Astrocyte (in vitro differentiated cells and primary cell): ENCODE results near the gene FGD5. TPM values are rescaled to one million over a fixed set of nuclear protein-coding genes. Genes with fewer than 3 reads are reported as not detected.

Experiments
- DNase-seq: peaks from one replicate; pipeline ENCODE4 v3.0.0-alpha.2; 2010; ENCODE audit warnings: low read depth
- FAIRE-seq: peaks from 2 replicates; lab custom pipeline; 2011; peaks lifted over from hg19 to GRCh38; lab: Jason Lieb, UNC
- H2AFZ ChIP-seq: 2 replicates; pipeline ENCODE4 v1.6.0; 2012; ENCODE audit warnings: low read depth, low read length, inconsistent platforms
- H3K27ac ChIP-seq: 2 replicates; pipeline ENCODE4 v1.5.1; 2011; ENCODE audit warnings: low read depth, low read length, inconsistent platforms
- H3K27me3 ChIP-seq: 2 replicates; pipeline ENCODE4 v1.6.0; 2011; ENCODE audit warnings: low read length, inconsistent platforms; ENCODE audit not compliant: insufficient read depth
- H3K36me3 ChIP-seq: 2 replicates; pipeline ENCODE4 v1.5.1; 2011; ENCODE audit warnings: low read length, inconsistent platforms; ENCODE audit not compliant: insufficient read depth
- H3K4me1 ChIP-seq: 2 replicates; pipeline ENCODE4 v1.5.1; 2011; ENCODE audit warnings: low read length, inconsistent platforms; ENCODE audit not compliant: insufficient read depth
- H3K4me2 ChIP-seq: 2 replicates; pipeline ENCODE4 v1.6.0; 2012; ENCODE audit warnings: low read length, inconsistent platforms
- H3K4me3 ChIP-seq: 2 replicates; pipeline ENCODE4 v1.5.1; 2011; ENCODE audit warnings: low read depth, mild to moderate bottlenecking, low read length, inconsistent platforms; ENCODE audit not compliant: insufficient read depth
- H3K79me2 ChIP-seq: 2 replicates; pipeline ENCODE4 v1.6.0; 2012; ENCODE audit warnings: mild to moderate bottlenecking, low read length, inconsistent platforms; ENCODE audit not compliant: insufficient read depth
- H3K9ac ChIP-seq: 2 replicates; pipeline ENCODE4 v1.6.0; 2012; ENCODE audit warnings: mild to moderate bottlenecking, low read length, inconsistent platforms
- H3K9me3 ChIP-seq: 2 replicates; pipeline ENCODE4 v1.5.1; 2012; ENCODE audit warnings: low read depth, mild to moderate bottlenecking, low read length, inconsistent platforms; ENCODE audit not compliant: insufficient read depth
- H4K20me1 ChIP-seq: 2 replicates; pipeline ENCODE4 v1.6.0; 2012; ENCODE audit warnings: low read length, inconsistent platforms; ENCODE audit not compliant: insufficient read depth
- H3K27ac Mint-ChIP-seq: one replicate; pipeline ENCODE4 v1.8.0; 2021; ENCODE audit warnings: mild to moderate bottlenecking, mixed read lengths; ENCODE audit not compliant: unreplicated experiment
- H3K27me3 Mint-ChIP-seq: one replicate; pipeline ENCODE4 v1.8.0; 2021; ENCODE audit warnings: low read depth, mixed read lengths; ENCODE audit not compliant: unreplicated experiment
- H3K36me3 Mint-ChIP-seq: one replicate; pipeline ENCODE4 v1.8.0; 2021; ENCODE audit warnings: low read depth, mixed read lengths; ENCODE audit not compliant: unreplicated experiment
- H3K4me1 Mint-ChIP-seq: one replicate; pipeline ENCODE4 v1.8.0; 2021; ENCODE audit warnings: low read depth, mixed read lengths; ENCODE audit not compliant: unreplicated experiment
- H3K4me3 Mint-ChIP-seq: one replicate; pipeline ENCODE4 v1.8.0; 2021; ENCODE audit warnings: mild to moderate bottlenecking, moderate library complexity, mixed read lengths; ENCODE audit not compliant: unreplicated experiment
- H3K9me3 Mint-ChIP-seq: one replicate; pipeline ENCODE4 v1.8.0; 2021; ENCODE audit warnings: mild to moderate bottlenecking, mixed read lengths; ENCODE audit not compliant: unreplicated experiment
- CTCF ChIP-seq: IDR thresholded peaks from 2 replicates; pipeline ENCODE4 v1.5.1; 2011; ENCODE audit warnings: low read depth, mild to moderate bottlenecking, inconsistent platforms, low read length, moderate library complexity; ENCODE audit not compliant: insufficient read depth
- EZH2 ChIP-seq: IDR thresholded peaks from 2 replicates; pipeline ENCODE4 v1.6.1; 2012; ENCODE audit warnings: mild to moderate bottlenecking, low read length, inconsistent platforms; ENCODE audit not compliant: insufficient read depth
- total RNA-seq: library from RNA; stranded (reverse); gene quantifications from 2 replicates; pipeline ENCODE4 v1.2.1, GENCODE V29; 2021

Gene FGD5
- total RNA-seq, 1 donor from 2014 or later: 2.0 TPM

GRCh38 chr3:14847613-14848541, 29.1 kb downstream of the FGD5 start:
- Histone ChIP-seq H3K36me3 (no peaks in the 10 kb centered on the region), H3K79me2 (no peaks in the 10 kb centered on the region), H3K4me1 (no peaks in the 10 kb centered on the region), H2AFZ (no peak overlapping the region), H3K4me3 (no peak overlapping the region), H3K27me3 (peaks cover 35% of the 10 kb centered on the region), H3K27ac (no peak overlapping the region), H3K9ac (no peak overlapping the region), H3K9me3 (no peaks in the 10 kb centered on the region), H4K20me1 (no peaks in the 10 kb centered on the region), H3K4me2 (no peak overlapping the region)
- Mint-ChIP-seq H3K4me3 (no peak overlapping the region), H3K9me3 (peaks cover 2% of the 10 kb centered on the region), H3K27ac (peak overlapping the region; percentile 26), H3K27me3 (peaks cover 44% of the 10 kb centered on the region), H3K36me3 (no peaks in the 10 kb centered on the region), H3K4me1 (peaks cover 4% of the 10 kb centered on the region)
- FAIRE-seq (no peak), DNase-seq (no peak)
- TF ChIP-seq EZH2 (no peak), CTCF (no peak)

- DNase-seq: no peak
- no peak overlapping the region for H3K4me2 ChIP-seq
- no peaks in the 10 kb centered on the region for H3K9me3 ChIP-seq
- H3K9me3 Mint-ChIP-seq: peaks cover 2% of the 10 kb centered on the region
- H3K36me3 Mint-ChIP-seq: no peaks in the 10 kb centered on the region
- H3K27me3 ChIP-seq: peaks cover 33% of the 10 kb centered on the region
- no peak for FAIRE-seq
- H3K4me1 Mint-ChIP-seq: peaks cover 4% of the 10 kb centered on the region
- no peak overlapping the region for H2AFZ ChIP-seq
- H3K4me3 Mint-ChIP-seq: no peak overlapping the region
- no peaks in the 10 kb centered on the region for H4K20me1 ChIP-seq
- H3K36me3 ChIP-seq: no peaks in the 10 kb centered on the region
- H3K9ac ChIP-seq: no peak overlapping the region
- no peak overlapping the region for H3K4me3 ChIP-seq
- H3K27me3 Mint-ChIP-seq: peaks cover 47% of the 10 kb centered on the region
- no peaks in the 10 kb centered on the region for H3K79me2 ChIP-seq
- no peak overlapping the region for H3K27ac ChIP-seq
- no peaks in the 10 kb centered on the region for H3K4me1 ChIP-seq
- TF ChIP-seq CTCF: no peak
- no peak for TF ChIP-seq EZH2
- H3K27ac Mint-ChIP-seq: no peak overlapping the region
Measured at GRCh38 chr3:14848906-14849305, 30.1 kb downstream of the FGD5 start.

- Histone ChIP-seq H3K36me3 (no peaks in the 10 kb centered on the region), H3K4me3 (no peak overlapping the region), H2AFZ (no peak overlapping the region), H3K4me1 (no peaks in the 10 kb centered on the region), H3K9me3 (no peaks in the 10 kb centered on the region), H4K20me1 (no peaks in the 10 kb centered on the region), H3K79me2 (no peaks in the 10 kb centered on the region), H3K27ac (no peak overlapping the region), H3K27me3 (peaks cover 33% of the 10 kb centered on the region), H3K9ac (no peak overlapping the region), H3K4me2 (no peak overlapping the region)
- Mint-ChIP-seq H3K9me3 (peaks cover 2% of the 10 kb centered on the region), H3K27ac (peak overlapping the region; percentile 47), H3K4me3 (no peak overlapping the region), H3K4me1 (peaks cover 4% of the 10 kb centered on the region), H3K36me3 (no peaks in the 10 kb centered on the region), H3K27me3 (peaks cover 41% of the 10 kb centered on the region)
- TF ChIP-seq CTCF (no peak), EZH2 (no peak)
- no peak for FAIRE-seq
- no peak for DNase-seq
Measured at GRCh38 chr3:14849638-14850230, 31.0 kb downstream of the FGD5 start.
